Liver (tissue), 3 donors: Measurements from ENCODE around the gene ANKRD13B.

Source experiments
- ATF3 ChIP-seq: IDR thresholded peaks from 2 replicates; pipeline ENCODE4 v1.6.1; 2016; ENCODE audit warnings: antibody characterized with exemption
- CTCF ChIP-seq: fragments of 150-350 bp; IDR thresholded peaks from 2 replicates; pipeline ENCODE4 v1.5.1; 2017; ENCODE audit warnings: improper control_type of control experiment, low read depth, low read length; ENCODE audit not compliant: missing input control
- EGR1 ChIP-seq, 2 donors: IDR thresholded peaks; 2 replicates each; pipeline ENCODE4 v1.6.1; 2016 to 2018; ENCODE audit warnings: antibody characterized with exemption in 2 of 2, low read depth in 2 of 2
- JUND ChIP-seq, 2 donors: IDR thresholded peaks; 2 replicates each; pipeline ENCODE4 v1.6.1; 2016; ENCODE audit warnings: antibody characterized with exemption in 2 of 2
- TAF1 ChIP-seq: conservative IDR thresholded peaks from 2 replicates; pipeline ENCODE4 v1.6.1; 2016; ENCODE audit warnings: antibody characterized with exemption, mild to moderate bottlenecking
- YY1 ChIP-seq: IDR thresholded peaks from 2 replicates; pipeline ENCODE4 v1.6.1; 2016; ENCODE audit warnings: antibody characterized with exemption, mild to moderate bottlenecking
- TF ChIP-seq, protein P1 (sequence below): IDR thresholded peaks from 2 replicates; pipeline ENCODE4 v1.6.1; 2016; ENCODE audit warnings: antibody characterized with exemption
- TF ChIP-seq, protein P2 (sequence below): IDR thresholded peaks from 2 replicates; pipeline ENCODE4 v1.6.1; 2016; ENCODE audit warnings: antibody characterized with exemption, mild to moderate bottlenecking
- donor health status: healthy.
- donor health status: healthy.

- TF ChIP-seq CTCF (no peak), YY1 (no peak), TAF1 (no peak), JUND (IDR thresholded peaks at IDR 0.05) (no peak), EGR1 (IDR thresholded peaks at IDR 0.05; ENCODE audit: low read depth in 2 of 2) (no peak), ATF3 (no peak)
- TF ChIP-seq, protein P1, sequence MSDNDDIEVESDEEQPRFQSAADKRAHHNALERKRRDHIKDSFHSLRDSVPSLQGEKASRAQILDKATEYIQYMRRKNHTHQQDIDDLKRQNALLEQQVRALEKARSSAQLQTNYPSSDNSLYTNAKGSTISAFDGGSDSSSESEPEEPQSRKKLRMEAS: no peak
- TF ChIP-seq, protein P2, sequence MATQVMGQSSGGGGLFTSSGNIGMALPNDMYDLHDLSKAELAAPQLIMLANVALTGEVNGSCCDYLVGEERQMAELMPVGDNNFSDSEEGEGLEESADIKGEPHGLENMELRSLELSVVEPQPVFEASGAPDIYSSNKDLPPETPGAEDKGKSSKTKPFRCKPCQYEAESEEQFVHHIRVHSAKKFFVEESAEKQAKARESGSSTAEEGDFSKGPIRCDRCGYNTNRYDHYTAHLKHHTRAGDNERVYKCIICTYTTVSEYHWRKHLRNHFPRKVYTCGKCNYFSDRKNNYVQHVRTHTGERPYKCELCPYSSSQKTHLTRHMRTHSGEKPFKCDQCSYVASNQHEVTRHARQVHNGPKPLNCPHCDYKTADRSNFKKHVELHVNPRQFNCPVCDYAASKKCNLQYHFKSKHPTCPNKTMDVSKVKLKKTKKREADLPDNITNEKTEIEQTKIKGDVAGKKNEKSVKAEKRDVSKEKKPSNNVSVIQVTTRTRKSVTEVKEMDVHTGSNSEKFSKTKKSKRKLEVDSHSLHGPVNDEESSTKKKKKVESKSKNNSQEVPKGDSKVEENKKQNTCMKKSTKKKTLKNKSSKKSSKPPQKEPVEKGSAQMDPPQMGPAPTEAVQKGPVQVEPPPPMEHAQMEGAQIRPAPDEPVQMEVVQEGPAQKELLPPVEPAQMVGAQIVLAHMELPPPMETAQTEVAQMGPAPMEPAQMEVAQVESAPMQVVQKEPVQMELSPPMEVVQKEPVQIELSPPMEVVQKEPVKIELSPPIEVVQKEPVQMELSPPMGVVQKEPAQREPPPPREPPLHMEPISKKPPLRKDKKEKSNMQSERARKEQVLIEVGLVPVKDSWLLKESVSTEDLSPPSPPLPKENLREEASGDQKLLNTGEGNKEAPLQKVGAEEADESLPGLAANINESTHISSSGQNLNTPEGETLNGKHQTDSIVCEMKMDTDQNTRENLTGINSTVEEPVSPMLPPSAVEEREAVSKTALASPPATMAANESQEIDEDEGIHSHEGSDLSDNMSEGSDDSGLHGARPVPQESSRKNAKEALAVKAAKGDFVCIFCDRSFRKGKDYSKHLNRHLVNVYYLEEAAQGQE: no peak
These were observed 27.3 kb downstream of the ANKRD13B start for GRCh38 chr17:29620271-29620670.
